ENCODE data around the gene WFDC10B. TPM values are rescaled to one million over a fixed set of nuclear protein-coding genes. Genes with fewer than 3 reads are reported as not detected.
"Not testable (repeated sequence)": the region's sequence is repeated elsewhere in the genome, so short reads cannot be mapped to it uniquely, and the experiment has no call there.

The WFDC10B gene
- total RNA-seq, 1 experiment from 2014 or later = not detected

GRCh38 chr20:45647441-45648050, 57.3 kb downstream of the WFDC10B start:
- DNase-seq (ENCODE audit: low read depth) = no peak

- no peak for DNase-seq (ENCODE audit: low read depth)
Measured at GRCh38 chr20:45646875-45647274, 57.9 kb downstream of the WFDC10B start.

- DNase-seq (ENCODE audit: low read depth) = not testable (repeated sequence)
Measured at GRCh38 chr20:45645869-45646268, 59.0 kb downstream of the WFDC10B start.

GRCh38 chr20:45641076-45641475, 63.7 kb downstream of the WFDC10B start:
- not testable (repeated sequence) for DNase-seq (ENCODE audit: low read depth)

- no peak for DNase-seq (ENCODE audit: low read depth)
Measured at GRCh38 chr20:45639687-45640086, 65.1 kb downstream of the WFDC10B start.

- DNase-seq (ENCODE audit: low read depth) = no peak
Measured at GRCh38 chr20:45636513-45636912, 68.3 kb downstream of the WFDC10B start.

Other genes with a start within 250 kb of the WFDC10B start
- not detected in 2 replicates for gene WFDC2, start 235.3 kb downstream of the WFDC10B start, total RNA-seq (2014; rRNA removed)
- gene SPINT3, start 189.4 kb downstream of the WFDC10B start, total RNA-seq (2014; rRNA removed) = not detected in 2 replicates
- gene WFDC6, start 165.5 kb downstream of the WFDC10B start, total RNA-seq (2014; rRNA removed) = not detected in 2 replicates
- not detected in 2 replicates for gene EPPIN, start 157.6 kb downstream of the WFDC10B start, total RNA-seq (2014; rRNA removed)
- not detected in 2 replicates for gene WFDC8, start 125.7 kb downstream of the WFDC10B start, total RNA-seq (2014; rRNA removed)
- gene WFDC10A, start 75.3 kb downstream of the WFDC10B start, total RNA-seq (2014; rRNA removed) = not detected in 2 replicates
- not detected in 2 replicates for gene WFDC9, start 73.7 kb downstream of the WFDC10B start, total RNA-seq (2014; rRNA removed)
- gene WFDC11, start 34.8 kb downstream of the WFDC10B start, total RNA-seq (2014; rRNA removed) = 1.2 TPM in 1 of 2 replicates, not detected in the other
- not detected in 2 replicates for gene WFDC13, start 3.0 kb downstream of the WFDC10B start, total RNA-seq (2014; rRNA removed)
- not detected in 2 replicates for gene SPINT4, start 17.3 kb upstream of the WFDC10B start, total RNA-seq (2014; rRNA removed)
- 0.51 and 0.75 TPM in 2 replicates for gene WFDC3, start 86.9 kb upstream of the WFDC10B start, total RNA-seq (2014; rRNA removed)
- 22.9 and 35.5 TPM in 2 replicates for gene DNTTIP1, start 86.9 kb upstream of the WFDC10B start, total RNA-seq (2014; rRNA removed)
- gene UBE2C, start 107.6 kb upstream of the WFDC10B start, total RNA-seq (2014; rRNA removed) = 235 and 279 TPM in 2 replicates
- gene TNNC2, start 122.3 kb upstream of the WFDC10B start, total RNA-seq (2014; rRNA removed) = 0.34 and 0.38 TPM in 2 replicates
- 75.8 and 80.3 TPM in 2 replicates for gene SNX21, start 128.8 kb upstream of the WFDC10B start, total RNA-seq (2014; rRNA removed)
- 39.1 and 46.6 TPM in 2 replicates for gene ACOT8, start 152.4 kb upstream of the WFDC10B start, total RNA-seq (2014; rRNA removed)
- 3.3 and 4.6 TPM in 2 replicates for gene ZSWIM3, start 152.6 kb upstream of the WFDC10B start, total RNA-seq (2014; rRNA removed)
- gene ZSWIM1, start 176.2 kb upstream of the WFDC10B start, total RNA-seq (2014; rRNA removed) = 9.8 and 10.2 TPM in 2 replicates
- gene SPATA25, start 182.6 kb upstream of the WFDC10B start, total RNA-seq (2014; rRNA removed) = 0.69 and 4.1 TPM in 2 replicates
- gene NEURL2, start 186.2 kb upstream of the WFDC10B start, total RNA-seq (2014; rRNA removed) = 5.4 and 9.0 TPM in 2 replicates
- 118 and 180 TPM in 2 replicates for gene CTSA, start 186.3 kb upstream of the WFDC10B start, total RNA-seq (2014; rRNA removed)
- gene PLTP, start 207.1 kb upstream of the WFDC10B start, total RNA-seq (2014; rRNA removed) = 7.2 and 10.3 TPM in 2 replicates
- 10.2 and 13.6 TPM in 2 replicates for gene PCIF1, start 229.7 kb upstream of the WFDC10B start, total RNA-seq (2014; rRNA removed)